Testis (tissue), 2 donors: Measurements from ENCODE around the gene GDPD5.

Experiments
- CTCF ChIP-seq, 3 experiments: fragments of 450-650 bp in 2 of 3; fragments of 200-600 bp in 1 of 3; sonication (generic) in 1 of 3; IDR thresholded peaks; one replicate each; pipeline ENCODE4 v1.5.1; 2016 to 2019; ENCODE audit warnings: antibody characterized with exemption in 3 of 3, mild to moderate bottlenecking in 2 of 3, moderate library complexity in 1 of 3
- POLR2A ChIP-seq: fragments of 450-650 bp; IDR thresholded peaks from one replicate; pipeline ENCODE4 v1.6.1; 2017; ENCODE audit warnings: antibody characterized with exemption, mild to moderate bottlenecking, moderate library complexity

- no peak for TF ChIP-seq CTCF (IDR thresholded peaks at IDR 0.05)
- TF ChIP-seq POLR2A, result no peak
These were observed 46.8 kb downstream of the GDPD5 start for GRCh38 chr11:75478783-75479596.
